ENCODE results near the gene SCAMP4. TPM values are rescaled to one million over a fixed set of nuclear protein-coding genes. Genes with fewer than 3 reads are reported as not detected.
A peak's percentile ranks its signal among the peaks of the same experiment; 100 is the strongest.

The SCAMP4 gene
- total and polyA plus RNA-seq, 2 of the 13 experiments (the other 11 are each of a cell fraction or from before 2014, with no cell fraction given) = 10.7 to 13.7 TPM

- TF ChIP-seq HMGA1 (CRISPR knock-in tag; conservative IDR thresholded peaks at IDR 0.05) = no peak
- TF ChIP-seq PLSCR1 (CRISPR knock-in tag; IDR thresholded peaks at IDR 0.05; ENCODE audit: borderline replicate concordance) = no peak
- no peak for TF ChIP-seq ZHX2 (IDR thresholded peaks at IDR 0.05; ENCODE audit: low read depth)
- TF ChIP-seq ZHX2 (CRISPR knock-in tag; IDR thresholded peaks at IDR 0.05; ENCODE audit: borderline replicate concordance) = no peak
- no peak for TF ChIP-seq GPBP1L1 (CRISPR knock-in tag; IDR thresholded peaks at IDR 0.05)
- no peak for TF ChIP-seq ZNF713 (CRISPR knock-in tag; IDR thresholded peaks at IDR 0.05)
- TF ChIP-seq HDAC2 (CRISPR knock-in tag; IDR thresholded peaks at IDR 0.05) = peak; percentile 50; the same call in 1 of the 2 replicates
- 0 out of 2 replicates have a peak, but pooled peaks have one; percentile 20 for TF ChIP-seq PAXIP1 (CRISPR knock-in tag; conservative IDR thresholded peaks at IDR 0.05)
- TF ChIP-seq ZNF430 (CRISPR knock-in tag; IDR thresholded peaks at IDR 0.05) = no peak
- peak; percentile 57 for TF ChIP-seq ZNF687 (CRISPR knock-in tag; IDR thresholded peaks at IDR 0.05)
- no peak; the same call in 1 of the 2 replicates for TF ChIP-seq TAF1 (CRISPR knock-in tag; IDR thresholded peaks at IDR 0.05)
- peak; percentile 15; the same call in 1 of the 2 replicates for TF ChIP-seq ZBTB25 (CRISPR knock-in tag; IDR thresholded peaks at IDR 0.05)
Measured at GRCh38 chr19:1901940-1902404, 3.2 kb upstream of the SCAMP4 start (continued).

Measured in HepG2 (cell line).